ENCODE data around the gene PRR5L.
"Not testable (repeated sequence)": the region's sequence is repeated elsewhere in the genome, so short reads cannot be mapped to it uniquely, and the experiment has no call there.

PRR5L gene

DNA sequence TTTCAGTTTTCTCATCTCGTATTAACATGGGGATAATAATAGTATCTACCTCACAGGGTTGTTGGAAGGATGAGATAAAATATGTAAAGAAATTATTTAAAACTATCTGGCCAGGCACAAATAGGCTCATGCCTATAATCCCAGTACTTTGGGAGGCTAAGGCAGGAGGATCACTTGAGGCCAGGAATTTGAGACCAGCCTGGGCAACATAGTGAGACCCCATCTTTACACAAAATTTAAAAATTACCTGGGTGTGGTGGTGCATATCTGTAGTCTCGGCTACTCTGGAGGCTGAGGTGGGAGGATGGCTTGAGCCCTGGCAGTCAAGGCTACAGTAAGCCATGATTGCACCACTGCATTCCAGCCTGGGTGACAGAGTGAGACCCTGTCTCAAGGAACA lies 215.0 kb downstream of the PRR5L start:
- not testable (repeated sequence) for DNase-seq

DNA sequence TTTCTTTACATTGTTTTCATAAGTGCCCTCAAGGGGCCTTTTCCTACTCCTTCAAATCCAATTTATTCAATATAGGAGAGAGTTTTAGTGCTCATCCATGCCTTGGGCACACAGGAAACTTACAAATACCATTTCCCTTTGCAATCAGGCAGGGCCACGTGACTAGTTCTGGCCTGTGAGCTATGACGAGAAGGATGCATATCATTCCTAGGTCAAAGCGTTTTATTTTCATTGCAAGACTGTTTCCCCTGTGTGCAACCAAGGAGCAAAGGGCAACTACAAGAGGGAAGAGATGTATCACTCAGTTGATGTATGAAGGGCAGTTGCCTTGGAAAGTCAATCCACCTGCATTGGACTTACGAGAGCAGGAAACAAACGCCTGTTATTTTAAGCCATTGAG lies 215.9 kb downstream of the PRR5L start:
- no peak for DNase-seq

DNA sequence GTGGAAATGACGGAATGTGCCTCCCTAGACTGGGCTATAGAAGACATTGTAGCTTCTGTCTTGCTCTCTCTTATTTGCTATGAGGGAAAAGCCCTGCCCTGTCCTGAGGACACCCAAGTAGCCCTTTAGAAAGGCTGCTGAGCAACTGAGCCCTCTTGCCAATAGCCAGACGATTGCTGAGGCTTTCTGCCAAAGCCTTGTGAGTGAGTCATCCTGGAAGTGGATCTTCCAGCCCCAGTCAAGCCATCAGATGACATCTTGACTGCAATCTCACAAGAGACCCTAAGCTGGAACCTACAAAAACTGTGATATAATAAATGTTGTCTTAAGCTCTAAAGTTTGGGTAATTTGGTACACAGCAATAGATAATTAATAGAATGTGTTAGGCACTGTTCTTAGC lies 217.9 kb downstream of the PRR5L start:
- DNase-seq = no peak

Measured in right hindlimb (tissue), 1 donor.